ENCODE data around the gene NOX3. TPM values are rescaled to one million over a fixed set of nuclear protein-coding genes. Genes with fewer than 3 reads are reported as not detected.
A peak's percentile ranks its signal among the peaks of the same experiment; 100 is the strongest.
"Not testable (repeated sequence)": the region's sequence is repeated elsewhere in the genome, so short reads cannot be mapped to it uniquely, and the experiment has no call there.

NOX3 gene
- polyA plus RNA-seq, 12 donors: not detected

DNA sequence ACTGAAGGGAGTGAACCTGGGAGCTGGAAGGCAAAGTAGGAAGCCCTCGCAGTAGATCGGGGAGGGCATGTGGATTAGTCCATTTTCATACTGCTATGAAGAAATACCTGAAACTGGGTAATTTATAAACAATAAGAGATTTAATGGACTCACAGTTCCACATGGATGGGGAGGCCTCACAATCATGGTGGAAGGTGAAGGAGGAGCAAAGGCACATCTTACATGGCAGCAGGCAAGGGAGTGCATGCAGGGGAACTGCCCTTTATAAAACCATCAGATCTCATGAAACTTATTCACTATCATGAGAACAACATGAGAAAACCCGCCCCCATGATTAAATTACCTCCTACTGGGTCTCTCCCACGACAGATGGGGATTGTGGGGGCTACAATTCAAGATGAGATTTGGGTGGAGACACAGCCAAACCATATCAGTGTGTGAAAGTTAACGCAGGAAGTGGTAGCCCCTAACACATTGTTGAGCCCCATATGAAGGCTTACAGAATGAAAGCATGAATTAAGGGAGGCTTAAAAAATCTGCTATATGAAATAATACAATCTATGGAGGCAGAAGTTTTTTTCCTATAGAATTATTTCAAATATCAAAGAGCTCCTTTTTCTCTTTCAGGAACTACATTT is 15.5 kb upstream of the NOX3 start:
- DNase-seq: not testable (repeated sequence)

DNA sequence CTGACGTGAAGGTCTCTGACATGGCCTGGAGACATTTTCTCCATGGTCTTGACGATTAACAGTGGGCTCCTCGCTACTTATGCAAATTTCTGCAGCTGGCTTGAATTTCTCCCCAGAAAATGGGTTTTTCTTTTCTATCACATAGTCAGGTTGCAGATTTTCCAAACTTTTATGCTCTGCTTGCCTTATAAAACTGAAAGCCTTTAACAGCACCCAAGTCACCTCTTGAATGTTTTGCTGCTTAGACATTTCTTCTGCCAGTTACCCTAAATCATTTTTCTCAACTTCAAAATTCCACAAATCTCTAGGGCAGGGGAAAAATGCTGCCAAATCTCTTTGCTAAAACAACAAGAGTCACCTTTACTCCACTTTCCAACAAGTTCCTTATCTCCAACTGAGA is 12.9 kb upstream of the NOX3 start:
- DNase-seq: not testable (repeated sequence)

DNA sequence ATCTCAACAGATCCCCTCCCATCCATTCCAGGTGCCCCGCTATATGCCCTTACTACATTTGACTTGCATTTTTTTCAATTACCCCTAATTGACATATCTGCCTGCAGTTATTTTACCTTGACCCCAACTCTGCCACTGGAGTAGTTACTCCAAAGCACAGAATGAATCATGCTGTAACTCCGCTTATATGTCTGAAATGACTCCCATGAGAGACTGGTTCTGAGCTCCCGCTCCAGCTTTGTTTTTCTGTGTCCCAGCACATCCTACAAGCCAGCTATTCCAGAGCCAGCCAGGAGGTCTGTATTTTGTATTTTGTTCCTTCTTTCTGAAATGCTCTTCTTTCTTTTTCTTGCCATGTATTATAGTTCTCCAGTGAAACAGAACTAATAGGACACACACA is 10.9 kb upstream of the NOX3 start:
- DNase-seq: no peak

DNA sequence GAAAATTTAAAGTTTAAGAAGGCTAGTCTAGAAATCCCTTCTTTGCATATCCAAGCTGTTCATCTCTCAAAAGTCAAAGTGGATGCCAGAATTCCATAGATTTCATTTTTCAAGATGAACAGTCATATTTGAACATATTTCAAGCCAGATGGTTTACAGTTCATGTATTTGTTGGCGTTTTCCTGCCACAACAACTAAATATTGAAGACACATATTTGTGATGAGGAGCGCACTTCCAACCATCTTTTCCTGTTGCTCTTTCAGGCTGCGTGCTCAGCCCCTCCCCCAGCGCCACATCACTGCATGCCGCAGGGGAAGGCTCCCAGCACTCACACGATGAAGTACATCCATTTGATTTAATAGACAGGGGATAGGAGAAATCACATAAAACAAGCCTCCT is 5.9 kb upstream of the NOX3 start:
- DNase-seq: peak; percentile 56

DNA sequence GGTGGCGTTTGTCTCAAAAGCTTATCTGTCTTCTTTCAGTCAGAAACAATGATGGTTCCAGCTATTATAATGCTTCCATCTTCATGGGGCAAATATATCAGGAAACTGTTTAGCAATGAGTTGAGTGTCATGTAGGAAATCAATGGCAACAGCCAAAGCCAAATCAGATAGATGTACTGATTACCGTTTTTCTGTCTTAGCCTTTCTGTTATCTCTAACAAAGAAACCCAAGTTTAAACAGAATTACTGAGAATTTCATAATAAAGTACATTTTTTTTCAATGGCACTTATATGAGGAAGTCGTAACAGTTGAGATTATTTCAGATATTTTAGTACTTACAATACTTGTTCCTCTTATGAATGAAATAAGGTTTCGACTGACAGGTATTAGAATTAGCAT is 1.2 kb downstream of the NOX3 start:
- no peak for DNase-seq

DNA sequence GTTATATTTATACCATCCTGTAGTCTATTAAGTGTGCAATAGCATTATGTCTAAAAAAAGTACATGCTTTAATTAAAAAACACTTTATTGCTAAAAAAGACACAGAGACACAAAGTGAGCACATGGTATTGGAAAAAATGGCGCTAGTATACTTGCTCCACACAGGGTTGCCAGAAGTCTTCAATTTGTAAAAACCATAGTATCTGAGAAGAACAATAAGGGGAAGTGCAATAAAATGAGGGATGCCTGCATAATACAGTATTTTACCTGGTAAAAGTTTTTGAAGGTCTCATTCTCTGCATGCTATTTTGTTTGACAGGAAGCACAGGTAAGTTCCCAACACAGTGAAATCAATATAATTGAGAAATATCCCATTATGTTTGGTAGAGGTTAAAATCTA is 1.6 kb downstream of the NOX3 start:
- DNase-seq: no peak

DNA sequence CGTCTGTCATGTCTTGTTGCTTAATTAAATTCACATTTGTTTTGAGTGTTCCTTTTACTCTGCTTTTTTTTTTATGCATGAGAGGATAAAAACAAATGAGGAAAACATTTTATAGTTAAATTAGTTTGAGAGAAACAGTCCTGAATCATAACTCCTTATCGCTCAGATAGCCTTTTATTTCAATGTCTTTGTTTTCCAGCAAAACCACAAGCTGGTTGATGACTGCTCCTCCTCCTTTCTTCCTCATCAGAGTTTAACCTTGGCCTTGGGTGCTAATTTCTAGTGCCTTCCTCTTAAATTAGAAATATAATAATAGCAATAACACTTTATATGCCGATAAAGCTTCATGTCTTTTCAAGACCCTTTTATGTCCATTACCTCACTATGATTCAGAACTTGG is 3.1 kb downstream of the NOX3 start:
- no peak for DNase-seq

DNA sequence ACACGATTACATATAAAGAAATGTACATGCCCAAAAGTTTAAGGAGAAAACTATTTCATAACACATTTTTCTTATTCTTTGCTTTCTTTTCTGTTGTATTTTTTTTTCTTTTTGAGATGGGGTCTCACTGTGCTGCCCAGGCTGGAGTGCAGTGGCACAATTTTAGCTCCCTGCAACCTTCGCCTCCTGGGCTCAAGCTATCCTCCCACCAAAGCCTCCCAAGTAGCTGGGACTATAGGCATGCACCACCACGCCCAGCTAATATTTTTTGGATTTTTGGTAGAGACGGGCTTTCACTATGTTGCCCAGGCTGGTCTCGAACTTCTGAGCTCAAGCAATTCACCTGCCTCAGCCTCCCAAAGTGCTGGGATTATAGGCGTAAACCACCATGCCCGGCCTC is 4.1 kb downstream of the NOX3 start:
- DNase-seq: not testable (repeated sequence)

DNA sequence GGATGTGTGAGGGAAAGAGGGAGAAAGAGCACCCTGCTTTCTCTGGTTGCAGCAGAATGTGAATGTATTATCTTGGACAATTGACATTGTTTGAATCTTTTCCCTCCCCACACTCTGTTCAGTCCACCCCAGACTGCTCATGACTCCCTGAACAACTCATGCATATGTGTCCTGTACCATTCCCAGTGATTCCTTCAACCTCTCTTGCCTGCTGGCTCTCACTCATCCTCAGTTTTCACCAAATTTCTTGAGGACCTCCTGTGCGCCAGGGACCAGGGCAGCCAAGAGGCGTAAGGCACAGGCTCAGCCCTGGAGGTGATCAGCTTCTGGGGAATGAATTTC is 5.4 kb downstream of the NOX3 start:
- DNase-seq: no peak

DNA sequence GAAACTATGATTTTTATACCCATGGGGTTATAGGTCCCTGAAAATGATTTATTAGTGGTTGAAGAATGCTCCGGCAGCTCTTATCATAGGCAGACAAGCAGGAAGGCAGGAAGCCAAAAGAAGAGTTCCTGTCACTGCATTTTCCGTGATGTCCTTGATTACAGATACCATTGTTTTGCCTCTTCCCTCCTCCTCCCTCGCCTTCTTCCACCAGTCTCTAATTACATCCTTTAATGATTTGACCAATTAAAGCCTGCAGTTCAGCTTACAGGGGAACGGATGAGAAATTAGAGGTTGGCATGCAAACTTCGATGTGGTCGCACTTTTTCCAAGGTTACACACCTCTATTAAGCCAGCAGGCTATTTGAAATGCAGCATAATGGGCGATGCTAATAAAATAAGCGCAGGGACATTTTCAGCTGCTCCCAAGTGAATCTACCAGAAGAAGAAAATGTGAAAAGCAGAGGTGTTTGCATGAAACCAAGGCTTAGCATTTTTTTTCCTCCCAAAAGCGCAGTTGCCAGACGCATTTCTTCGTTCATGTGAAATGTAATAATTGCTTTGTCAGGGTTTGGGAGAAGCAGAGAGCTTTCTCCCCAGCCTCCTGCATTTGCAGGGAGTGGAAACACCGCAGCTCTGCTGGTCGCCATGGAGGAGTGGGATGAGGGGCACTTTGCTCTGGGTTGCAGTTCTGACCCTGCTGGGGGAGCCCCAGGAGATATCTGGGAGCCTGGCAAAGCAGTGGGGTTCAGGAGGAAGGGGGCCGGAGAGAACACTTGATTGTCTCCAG is 6.0 kb downstream of the NOX3 start:
- no peak for DNase-seq

DNA sequence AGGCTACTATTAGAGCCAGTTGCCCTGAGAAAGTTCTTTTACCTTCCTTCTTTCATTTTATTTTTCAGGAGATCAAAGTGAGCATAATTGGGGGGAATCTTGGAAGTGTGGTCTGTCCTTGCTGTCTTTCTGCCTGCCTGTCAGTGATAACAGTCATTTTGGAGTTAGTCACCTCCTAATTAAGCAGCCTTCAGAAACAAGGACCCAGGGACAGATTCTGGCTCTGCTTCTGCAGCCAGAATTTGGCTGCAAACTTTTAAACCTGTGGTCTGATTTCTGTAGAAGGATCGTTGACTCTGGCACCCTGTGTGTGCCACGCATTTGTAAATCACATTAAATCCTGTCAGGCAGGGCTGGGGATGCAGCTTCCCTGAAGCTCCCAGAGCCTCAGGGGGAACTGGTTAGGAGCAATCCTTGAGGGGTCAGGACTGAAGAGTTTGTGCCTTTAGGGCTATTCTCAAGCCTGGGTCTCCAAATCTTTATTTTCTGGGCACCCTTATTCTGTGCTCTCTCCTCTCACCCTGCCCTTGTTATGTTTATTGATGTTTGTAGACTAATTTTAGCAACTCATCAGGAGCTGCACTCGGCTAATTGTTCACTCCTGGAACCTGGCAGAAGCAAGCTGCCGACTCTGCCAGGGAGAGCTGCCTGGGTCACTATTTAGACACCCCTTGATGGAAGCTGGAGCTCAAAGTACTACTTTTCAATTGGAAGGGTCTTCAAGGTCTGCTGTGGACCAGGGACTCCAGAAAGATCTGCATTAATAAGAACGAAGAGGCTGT is 6.8 kb downstream of the NOX3 start:
- DNase-seq: no peak

DNA sequence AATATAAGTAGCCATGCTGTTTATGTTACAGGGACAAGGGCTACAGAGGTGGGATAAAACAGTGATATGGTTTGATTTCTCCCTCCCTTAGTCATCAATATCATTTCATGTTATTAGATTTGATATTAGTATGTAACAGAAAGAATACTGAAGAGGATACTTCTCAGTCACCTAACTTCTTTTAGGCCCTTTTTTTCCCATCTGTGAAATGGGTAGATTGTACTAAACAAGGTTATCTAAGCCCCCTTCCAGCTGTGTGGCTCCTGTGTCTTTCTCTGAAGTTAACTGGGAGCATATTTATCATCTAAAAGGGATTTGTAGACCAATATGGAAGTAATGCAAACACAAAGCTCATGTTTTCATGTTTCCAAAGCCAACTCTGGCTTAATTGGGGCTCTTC is 7.7 kb downstream of the NOX3 start:
- DNase-seq: no peak

DNA sequence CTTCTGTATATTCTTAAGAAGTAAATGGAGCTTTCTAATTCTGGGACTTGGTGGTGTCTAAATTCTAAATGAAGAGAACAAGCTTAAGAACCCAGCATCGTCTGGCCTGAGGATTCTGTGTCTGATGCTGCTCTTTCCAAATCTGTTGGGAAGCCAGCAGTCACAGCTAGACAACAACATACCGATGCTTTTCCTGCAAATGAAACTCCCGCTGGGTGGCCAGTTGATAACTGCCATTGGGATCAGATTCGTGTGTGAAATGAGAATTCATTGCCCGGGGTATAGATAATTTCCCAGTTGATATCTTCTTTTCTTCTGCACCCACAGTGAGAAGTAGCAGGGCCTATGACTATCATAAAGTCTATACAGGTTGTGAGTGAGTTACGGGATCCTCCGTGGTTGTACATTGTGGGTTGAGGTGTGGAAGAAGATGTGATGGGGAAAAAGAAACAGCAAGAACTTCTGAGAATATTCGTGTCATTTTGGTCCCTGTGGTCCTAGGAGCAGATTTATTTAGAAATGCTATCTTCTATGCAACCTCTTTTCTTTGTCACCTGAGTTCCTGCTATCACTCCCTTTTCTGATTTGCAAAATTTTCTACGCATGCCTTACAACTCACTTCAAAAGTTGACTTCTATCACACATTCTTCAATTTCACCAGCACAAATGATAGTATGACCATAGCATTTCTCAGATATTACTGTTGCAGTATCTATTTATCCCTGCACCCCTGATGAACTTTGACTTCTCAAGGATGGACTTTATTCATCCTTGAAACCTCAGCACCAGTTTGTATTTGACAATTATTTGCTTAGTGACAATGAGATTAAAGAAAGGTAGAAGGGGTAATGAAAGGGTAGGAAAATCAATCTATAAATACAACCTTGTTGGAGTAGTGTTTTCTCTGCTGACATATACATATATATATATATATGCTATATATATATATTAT is 10.4 kb downstream of the NOX3 start:
- DNase-seq: no peak

DNA sequence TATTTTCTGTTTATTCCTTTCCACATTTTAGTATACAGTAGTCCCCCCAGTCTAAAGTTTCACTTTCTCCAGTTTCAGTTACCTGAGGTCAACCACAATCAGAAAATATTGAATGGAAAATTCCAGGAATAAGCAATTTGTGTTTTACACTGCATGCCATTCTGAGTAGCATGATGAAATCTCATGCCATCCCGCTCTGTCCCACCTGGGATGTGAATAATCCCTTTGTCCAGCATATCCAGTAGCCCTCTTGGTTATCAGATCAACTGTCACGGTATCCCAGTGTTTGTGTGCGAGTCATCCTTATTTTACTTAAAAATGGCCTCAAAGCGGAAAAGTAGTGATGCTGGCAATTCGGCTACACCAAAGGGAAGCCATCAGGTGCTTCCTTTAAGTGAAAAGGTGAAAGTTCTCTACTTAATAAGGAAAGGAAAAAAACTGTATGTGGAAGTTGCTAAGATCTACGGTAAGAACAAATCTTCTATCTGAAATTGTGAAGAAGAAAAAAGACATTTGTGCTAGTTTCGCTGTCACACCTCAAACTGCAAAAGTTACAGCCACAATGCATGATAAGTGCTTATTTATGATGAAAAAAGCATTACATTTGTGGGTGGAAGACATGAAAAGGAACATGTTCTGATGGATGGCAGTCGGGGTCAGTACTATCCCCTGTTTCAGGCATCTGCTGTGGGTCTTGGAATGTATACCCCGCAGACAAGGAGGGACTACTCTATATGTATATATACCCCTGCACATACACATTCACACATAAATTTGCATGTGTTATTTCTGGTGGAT is 11.3 kb downstream of the NOX3 start:
- DNase-seq: no peak

DNA sequence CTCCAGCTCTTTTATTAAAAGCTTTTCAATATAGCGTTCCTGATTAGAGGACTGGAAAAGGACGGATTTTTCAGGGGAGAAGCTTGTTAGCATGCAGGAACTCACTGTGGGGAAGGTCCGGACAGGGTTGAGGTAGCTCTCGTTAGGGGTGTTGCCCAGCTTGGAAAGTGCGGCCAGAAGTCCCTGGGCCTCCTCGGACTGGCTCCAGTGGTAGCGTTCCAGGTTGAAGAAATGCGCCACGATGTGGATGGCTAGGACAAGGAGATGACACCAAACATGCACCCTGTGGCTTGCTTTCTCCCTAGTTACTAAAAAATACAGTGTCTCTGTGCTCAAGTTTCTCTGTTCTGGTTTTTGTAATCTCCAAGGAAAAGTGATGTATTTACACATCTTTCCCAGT is 12.5 kb downstream of the NOX3 start:
- DNase-seq: no peak

DNA sequence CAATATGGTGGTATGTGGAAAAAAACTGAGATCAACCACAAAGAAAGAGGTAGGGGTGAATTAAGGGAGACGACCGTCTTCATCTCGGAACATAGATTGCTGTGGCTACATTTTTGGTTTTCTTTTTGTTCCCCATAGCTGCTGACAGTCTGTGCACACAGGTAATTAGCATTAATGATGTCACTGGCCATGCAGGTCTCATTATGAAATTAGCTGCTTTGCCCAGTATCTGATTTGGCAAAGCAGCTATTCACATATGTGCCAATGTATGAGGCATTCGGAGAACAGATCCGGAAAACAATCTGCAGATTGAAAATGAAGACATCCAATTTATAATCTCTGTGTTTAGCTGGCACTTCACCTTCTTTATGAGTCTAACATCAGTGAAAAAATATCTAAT is 13.1 kb downstream of the NOX3 start:
- DNase-seq: no peak

DNA sequence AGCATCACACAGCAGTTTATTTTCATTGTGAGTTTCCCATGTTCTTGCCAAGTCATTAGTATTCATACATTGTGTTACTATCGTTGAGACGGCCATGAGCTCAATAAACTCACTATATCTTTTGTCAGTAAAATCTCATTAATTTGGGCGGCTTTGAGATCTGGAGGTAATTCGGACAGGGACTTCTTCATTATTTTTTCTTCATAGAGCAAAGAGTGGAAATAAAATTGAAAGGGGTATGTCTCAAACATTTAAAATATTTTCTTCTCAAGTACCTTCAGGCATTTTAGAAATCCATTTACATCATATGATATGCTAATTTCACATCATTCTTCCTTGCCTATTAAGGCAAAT is 14.6 kb downstream of the NOX3 start:
- no peak for DNase-seq

DNA sequence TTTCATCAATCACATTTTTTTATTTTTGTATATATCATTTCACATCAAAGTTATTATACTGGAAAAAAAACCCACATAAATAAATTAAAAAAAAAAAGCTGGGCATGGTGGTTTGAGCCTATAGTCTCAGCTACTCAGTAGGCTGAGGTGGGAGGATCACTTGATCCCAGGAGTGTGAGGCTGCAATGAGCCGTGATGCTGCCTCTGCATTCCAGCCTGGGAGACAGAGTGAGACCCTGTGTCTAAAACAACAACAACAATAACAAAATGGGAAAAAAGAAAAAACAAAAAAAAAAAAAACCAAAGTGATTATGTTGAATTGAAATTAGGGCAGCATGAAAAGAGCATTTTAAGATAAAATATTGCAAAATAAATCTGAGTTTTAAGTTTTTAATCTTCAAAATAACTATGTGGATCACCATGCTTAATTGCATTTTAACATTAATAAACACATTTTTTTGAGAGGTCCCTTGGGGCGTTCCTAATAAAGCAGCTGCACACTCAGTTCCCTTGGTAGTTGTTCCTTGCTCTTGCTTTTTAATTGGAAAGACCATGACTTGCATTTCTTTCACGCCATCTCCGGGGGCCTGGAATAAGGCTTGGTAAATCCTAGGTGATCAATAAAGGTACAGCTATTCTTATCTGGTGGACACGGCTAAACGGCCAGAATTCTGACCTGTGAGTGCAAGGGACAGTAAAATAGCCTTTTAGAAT is 15.1 kb downstream of the NOX3 start:
- no peak for DNase-seq

DNA sequence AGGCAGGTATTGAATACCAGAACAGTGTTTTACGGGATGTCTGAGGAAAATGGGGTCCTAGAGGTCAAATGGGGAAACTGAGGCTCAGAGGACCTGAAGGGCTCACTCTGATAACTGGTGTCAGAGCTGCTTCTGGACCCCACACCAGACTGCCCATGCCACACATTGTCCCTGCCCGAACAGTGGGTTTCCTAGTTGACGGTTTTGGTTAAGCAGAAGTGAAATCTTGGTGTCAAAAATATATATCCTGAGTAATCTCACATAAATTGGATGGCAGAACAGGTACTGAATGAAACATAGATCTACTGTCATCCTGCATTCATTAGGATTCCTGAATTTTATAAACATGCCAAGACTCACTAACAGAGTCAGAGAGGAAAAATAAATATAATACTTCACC is 16.3 kb downstream of the NOX3 start:
- no peak for DNase-seq

DNA sequence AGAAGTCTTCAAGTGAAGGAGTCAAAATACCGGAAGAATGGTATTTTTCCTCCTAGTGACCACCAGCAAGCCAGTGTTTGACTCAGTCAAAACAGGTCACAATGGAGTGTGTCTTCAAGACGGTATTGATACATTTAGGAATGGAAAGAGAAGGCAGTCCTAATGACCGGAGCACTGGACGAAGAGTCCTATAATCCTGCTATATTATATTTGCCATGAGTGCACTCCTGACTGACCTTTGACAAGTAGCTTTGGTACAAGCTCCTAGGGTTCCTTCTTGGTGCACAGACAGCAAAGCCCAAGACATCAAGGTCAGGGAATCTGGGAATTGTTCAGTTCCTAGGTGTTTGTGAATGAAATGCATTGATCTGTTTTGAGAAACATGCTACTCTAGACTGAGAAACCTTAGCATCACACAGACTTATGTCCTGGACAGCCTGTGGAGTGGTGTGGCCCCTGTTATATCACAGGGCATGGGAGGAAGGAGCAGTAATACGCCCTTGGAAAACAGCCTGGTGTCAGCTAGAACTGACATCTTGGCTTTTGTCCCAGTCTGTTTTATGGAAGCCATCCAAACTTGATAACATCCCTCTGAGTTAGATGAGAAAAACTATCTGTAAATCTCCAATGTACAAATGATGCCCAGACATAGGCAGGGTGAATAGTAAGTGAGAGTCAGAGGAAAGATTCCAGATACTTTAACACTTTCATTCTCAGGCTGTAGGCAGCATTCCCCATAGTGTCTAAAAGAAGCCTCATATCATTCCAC is 18.5 kb downstream of the NOX3 start:
- no peak for DNase-seq
